Breast epithelium (tissue), 4 donors: ENCODE measurements around the gene MCTP2. TPM values are rescaled to one million over a fixed set of nuclear protein-coding genes. Genes with fewer than 3 reads are reported as not detected.

Source experiments
- DNase-seq, 2 donors: peaks; one replicate each; pipeline ENCODE4 v3.0.0-alpha.2; 2019; ENCODE audit warnings: low spot score in 2 of 2
- H3K27ac ChIP-seq, 2 donors: fragments of 200-600 bp; sonication (generic) in 1 of 2; one replicate each; pipeline ENCODE4 v1.5.1; 2016 to 2019; ENCODE audit warnings: mild to moderate bottlenecking in 1 of 2
- H3K27me3 ChIP-seq, 2 donors: fragments of 200-600 bp; sonication (generic) in 1 of 2; one replicate each; pipeline versions ENCODE4 v1.5.1 to v1.6.0; 2017 to 2019; ENCODE audit warnings: control low read depth in 1 of 2, mild to moderate bottlenecking in 1 of 2
- H3K36me3 ChIP-seq: fragments of 200-600 bp; one replicate; pipeline ENCODE4 v1.5.1; 2019
- H3K4me1 ChIP-seq, 2 donors: fragments of 200-600 bp; sonication (generic); one replicate each; pipeline ENCODE4 v1.5.1; 2016 to 2019; ENCODE audit warnings: control low read depth in 1 of 2
- H3K4me3 ChIP-seq, 3 donors: fragments of 200-600 bp; sonication (generic); 1 replicate in 2 of 3; 2 replicates in 1 of 3; pipeline ENCODE4 v1.5.1; 2016 to 2019; ENCODE audit warnings: mild to moderate bottlenecking in 3 of 3, moderate library complexity in 2 of 3
- H3K9me3 ChIP-seq, 2 donors: fragments of 200-600 bp; sonication (generic) in 1 of 2; one replicate each; pipeline ENCODE4 v1.5.1; 2016 to 2019; ENCODE audit warnings: control low read depth in 1 of 2
- CTCF ChIP-seq, 3 donors: fragments of 450-650 bp; IDR thresholded peaks; one replicate each; pipeline ENCODE4 v1.5.1; 2016 to 2017; ENCODE audit warnings: antibody characterized with exemption in 3 of 3, mild to moderate bottlenecking in 3 of 3, moderate library complexity in 3 of 3
- POLR2A ChIP-seq: fragments of 450-650 bp; IDR thresholded peaks from one replicate; pipeline ENCODE4 v1.6.1; 2016; ENCODE audit warnings: antibody characterized with exemption, mild to moderate bottlenecking, moderate library complexity
- POLR2AphosphoS5 ChIP-seq, 3 donors: sonication (generic); formaldehyde crosslinking; IDR thresholded peaks; one replicate each; pipeline ENCODE4 v1.6.1; 2017; ENCODE audit warnings: antibody characterized with exemption in 3 of 3
- intact Hi-C: fragments of 100-400 bp; cut with DNase I; formaldehyde crosslinking; loops from one replicate; pipeline ENCODE4 v1.15.1; 2023; ENCODE audit warnings: low total_unique reads
- total RNA-seq, 3 donors: library from RNA; depleted of rRNA; stranded (reverse); fragments of >200 nt; gene quantifications; one replicate each; pipeline ENCODE4 v1.1.0, GENCODE V29; 2016

MCTP2 gene
- total RNA-seq, 3 donors from 2014 or later: 6.4 to 46.2 (median 25.9) TPM

- Histone ChIP-seq H3K9me3 (peaks cover 0 to 6% of the 10 kb centered on the region in 2 donors), H3K4me3 (no peak overlapping the region), H3K27me3 (no peaks in the 10 kb centered on the region), H3K4me1 (no peaks in the 10 kb centered on the region), H3K27ac (no peak overlapping the region), H3K36me3 (no peaks in the 10 kb centered on the region)
- TF ChIP-seq CTCF (IDR thresholded peaks at IDR 0.05) (no peak), POLR2AphosphoS5 (IDR thresholded peaks at IDR 0.05) (no peak), POLR2A (no peak)
- intact Hi-C loops: no loop called here
- no peak for DNase-seq
Observed at GRCh38 chr15:94453227-94453988, 222.0 kb downstream of the MCTP2 start.

- H3K9me3 ChIP-seq: peaks cover 0 to 6% of the 10 kb centered on the region in 2 donors
- H3K4me3 ChIP-seq: no peak overlapping the region
- no peaks in the 10 kb centered on the region for H3K27me3 ChIP-seq
- no peak overlapping the region for H3K27ac ChIP-seq
- no peaks in the 10 kb centered on the region for H3K36me3 ChIP-seq
- no peaks in the 10 kb centered on the region for H3K4me1 ChIP-seq
- intact Hi-C loops: no loop called here
- no peak for DNase-seq
- TF ChIP-seq CTCF (IDR thresholded peaks at IDR 0.05) (no peak), POLR2A (no peak), POLR2AphosphoS5 (IDR thresholded peaks at IDR 0.05) (no peak)
Observed at GRCh38 chr15:94455297-94455696, 223.9 kb downstream of the MCTP2 start.

DNA sequence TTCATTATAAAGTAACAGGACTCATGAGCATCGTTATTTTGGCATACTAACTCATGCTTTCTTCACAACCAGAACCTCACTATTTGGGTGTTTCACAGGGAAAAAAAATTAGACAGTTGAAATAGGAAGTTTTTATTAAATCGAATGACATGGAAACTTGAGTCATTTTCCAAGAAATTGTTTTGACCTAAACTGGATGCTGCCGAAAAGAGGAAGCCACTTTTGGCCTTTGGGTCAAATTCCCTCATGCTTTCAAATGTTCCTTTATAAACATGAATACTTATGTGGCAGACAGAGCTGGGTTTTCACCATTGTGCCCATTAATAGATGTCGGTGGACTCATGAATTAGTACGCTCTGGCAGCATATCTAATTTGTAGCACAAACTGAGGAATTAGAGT lies 224.9 kb downstream of the MCTP2 start:
- TF ChIP-seq POLR2A: no peak
- no peak for TF ChIP-seq POLR2AphosphoS5 (IDR thresholded peaks at IDR 0.05)
- TF ChIP-seq CTCF (IDR thresholded peaks at IDR 0.05): no peak
- Histone ChIP-seq H3K4me3 (no peak overlapping the region), H3K9me3 (peaks cover 0 to 6% of the 10 kb centered on the region in 2 donors), H3K36me3 (no peaks in the 10 kb centered on the region), H3K4me1 (no peaks in the 10 kb centered on the region), H3K27ac (no peak overlapping the region), H3K27me3 (no peaks in the 10 kb centered on the region)
- intact Hi-C loops: no loop called here
- no peak for DNase-seq

GRCh38 chr15:94457661-94458060 lies 226.3 kb downstream of the MCTP2 start:
- no peaks in the 10 kb centered on the region for H3K27me3 ChIP-seq
- H3K36me3 ChIP-seq: no peaks in the 10 kb centered on the region
- TF ChIP-seq POLR2A (no peak), POLR2AphosphoS5 (IDR thresholded peaks at IDR 0.05) (no peak), CTCF (IDR thresholded peaks at IDR 0.05) (no peak)
- DNase-seq: no peak
- H3K4me3 ChIP-seq: no peak overlapping the region
- H3K27ac ChIP-seq: no peak overlapping the region
- peaks cover 0 to 6% of the 10 kb centered on the region in 2 donors for H3K9me3 ChIP-seq
- H3K4me1 ChIP-seq: no peaks in the 10 kb centered on the region
- intact Hi-C loops: no loop called here

- Histone ChIP-seq H3K4me1 (no peaks in the 10 kb centered on the region), H3K4me3 (no peak overlapping the region), H3K36me3 (no peaks in the 10 kb centered on the region), H3K27me3 (no peaks in the 10 kb centered on the region), H3K27ac (no peak overlapping the region), H3K9me3 (no peaks in the 10 kb centered on the region)
- TF ChIP-seq CTCF (IDR thresholded peaks at IDR 0.05) (no peak), POLR2A (no peak), POLR2AphosphoS5 (IDR thresholded peaks at IDR 0.05) (no peak)
- intact Hi-C loops: no loop called here
- no peak for DNase-seq
Observed at GRCh38 chr15:94460624-94461023, 229.3 kb downstream of the MCTP2 start.
